Vagina (tissue), 2 donors: ENCODE results near the gene ADAMTSL5. TPM values are rescaled to one million over a fixed set of nuclear protein-coding genes. Genes with fewer than 3 reads are reported as not detected.
A peak's percentile ranks its signal among the peaks of the same experiment; 100 is the strongest.
"Not testable (repeated sequence)": the region's sequence is repeated elsewhere in the genome, so short reads cannot be mapped to it uniquely, and the experiment has no call there.

Experiments
- DNase-seq, 2 donors: peaks; one replicate each; pipeline ENCODE4 v3.0.0-alpha.2; 2017; ENCODE audit errors: extremely low spot score in 2 of 2
- H3K27ac ChIP-seq: fragments of 200-600 bp; sonication (generic); one replicate; pipeline ENCODE4 v1.5.1; 2019
- H3K27me3 ChIP-seq: fragments of 200-600 bp; sonication (generic); one replicate; pipeline ENCODE4 v1.5.1; 2019
- H3K36me3 ChIP-seq, 2 donors: fragments of 200-600 bp; sonication (generic); one replicate each; pipeline ENCODE4 v1.5.1; 2017 to 2019
- H3K4me1 ChIP-seq: fragments of 200-600 bp; sonication (generic); one replicate; pipeline ENCODE4 v1.5.1; 2019
- H3K4me3 ChIP-seq, 2 donors: fragments of 200-600 bp; sonication (generic); 1 replicate in 1 of 2; 2 replicates in 1 of 2; pipeline ENCODE4 v1.5.1; 2016 to 2019
- H3K9me3 ChIP-seq: fragments of 200-600 bp; sonication (generic); one replicate; pipeline ENCODE4 v1.5.1; 2019
- CTCF ChIP-seq, 3 experiments: fragments of 450-650 bp in 2 of 3; fragments of 200-600 bp in 1 of 3; sonication (generic) in 1 of 3; IDR thresholded peaks; one replicate each; pipeline ENCODE4 v1.5.1; 2017 to 2019; ENCODE audit warnings: antibody characterized with exemption in 3 of 3, mild to moderate bottlenecking in 2 of 3, moderate library complexity in 2 of 3
- POLR2A ChIP-seq, 2 donors: fragments of 450-650 bp; IDR thresholded peaks; one replicate each; pipeline ENCODE4 v1.6.1; 2017; ENCODE audit warnings: antibody characterized with exemption in 2 of 2, mild to moderate bottlenecking in 2 of 2, moderate library complexity in 2 of 2
- POLR2AphosphoS5 ChIP-seq, 2 donors: sonication (generic); formaldehyde crosslinking; IDR thresholded peaks; one replicate each; pipeline ENCODE4 v1.9.0; 2017; ENCODE audit warnings: antibody characterized with exemption in 2 of 2, mild to moderate bottlenecking in 2 of 2, low read depth in 1 of 2; ENCODE audit not compliant: insufficient read depth in 1 of 2
- intact Hi-C: fragments of 100-400 bp; cut with DNase I; formaldehyde crosslinking; loops from one replicate; pipeline ENCODE4 v1.15.1; 2023
- total RNA-seq: library from RNA; depleted of rRNA; stranded (reverse); fragments of >200 nt; gene quantifications from one replicate; pipeline ENCODE4 v1.2.3, GENCODE V29; 2016

ADAMTSL5 gene
- total RNA-seq, 1 donor from 2014 or later, result 22.6 TPM

- Histone ChIP-seq H3K9me3 (no peaks in the 10 kb centered on the region), H3K4me1 (peaks cover 17% of the 10 kb centered on the region), H3K27me3 (no peaks in the 10 kb centered on the region), H3K4me3 (no peak overlapping the region), H3K27ac (no peak overlapping the region), H3K36me3 (no peaks in the 10 kb centered on the region)
- intact Hi-C loops, result no loop called here
- DNase-seq, result no peak
- TF ChIP-seq CTCF (IDR thresholded peaks at IDR 0.05) (no peak), POLR2AphosphoS5 (IDR thresholded peaks at IDR 0.05; ENCODE audit: insufficient read depth in 1 of 2, low read depth in 1 of 2) (no peak), POLR2A (IDR thresholded peaks at IDR 0.05) (no peak)
Measured at GRCh38 chr19:1482361-1483130, 30.3 kb downstream of the ADAMTSL5 start.

- intact Hi-C loops, result no loop called here
- DNase-seq, result no peak
- H3K4me1 ChIP-seq, result peaks cover 24% of the 10 kb centered on the region
- no peaks in the 10 kb centered on the region for H3K9me3 ChIP-seq
- H3K27me3 ChIP-seq, result no peaks in the 10 kb centered on the region
- TF ChIP-seq POLR2AphosphoS5 (IDR thresholded peaks at IDR 0.05; ENCODE audit: insufficient read depth in 1 of 2, low read depth in 1 of 2), result no peak
- TF ChIP-seq CTCF (IDR thresholded peaks at IDR 0.05), result no peak
- TF ChIP-seq POLR2A (IDR thresholded peaks at IDR 0.05), result no peak
- H3K36me3 ChIP-seq, result no peaks in the 10 kb centered on the region
- H3K27ac ChIP-seq, result no peak overlapping the region
- no peak overlapping the region for H3K4me3 ChIP-seq
Measured at GRCh38 chr19:1481893-1482360, 30.9 kb downstream of the ADAMTSL5 start.

GRCh38 chr19:1481224-1481892 lies 31.5 kb downstream of the ADAMTSL5 start:
- no peak overlapping the region for H3K27ac ChIP-seq
- H3K4me1 ChIP-seq, result peaks cover 24% of the 10 kb centered on the region
- H3K27me3 ChIP-seq, result no peaks in the 10 kb centered on the region
- DNase-seq, result no peak
- H3K36me3 ChIP-seq, result peaks cover 0 to 1% of the 10 kb centered on the region in 2 donors
- no peaks in the 10 kb centered on the region for H3K9me3 ChIP-seq
- no peak for TF ChIP-seq POLR2AphosphoS5 (IDR thresholded peaks at IDR 0.05; ENCODE audit: insufficient read depth in 1 of 2, low read depth in 1 of 2)
- no peak for TF ChIP-seq POLR2A (IDR thresholded peaks at IDR 0.05)
- TF ChIP-seq CTCF (IDR thresholded peaks at IDR 0.05), result no peak
- no peak overlapping the region for H3K4me3 ChIP-seq
- intact Hi-C loops, result no loop called here

- peak in 1 of 2 donors; percentile 94 for DNase-seq
- H3K27me3 ChIP-seq, result no peaks in the 10 kb centered on the region
- H3K27ac ChIP-seq, result peak within 1 kb of the TSS; percentile 75
- intact Hi-C loops, result no loop called here
- H3K9me3 ChIP-seq, result no peaks in the 10 kb centered on the region
- H3K4me1 ChIP-seq, result peaks cover 34% of the 10 kb centered on the region
- peak within 1 kb of the TSS; percentile 72 to 97 for H3K4me3 ChIP-seq
- H3K36me3 ChIP-seq, result peaks cover 0 to 11% of the 10 kb centered on the region in 2 donors
- TF ChIP-seq POLR2AphosphoS5 (IDR thresholded peaks at IDR 0.05; ENCODE audit: insufficient read depth in 1 of 2, low read depth in 1 of 2), result peak; percentile 88 to 98
- TF ChIP-seq CTCF (IDR thresholded peaks at IDR 0.05), result peak in 1 of 3 experiments; percentile 4
- peak in 1 of 2 donors; percentile 58 for TF ChIP-seq POLR2A (IDR thresholded peaks at IDR 0.05)
Measured at GRCh38 chr19:1478934-1479707, 33.7 kb downstream of the ADAMTSL5 start, which contains the start of gene C19orf25. C19orf25 (minus strand) TSS chr19:1479215; CDS start chr19:1478903, 312 bp downstream.

GRCh38 chr19:1477056-1477455 lies 35.8 kb downstream of the ADAMTSL5 start:
- H3K9me3 ChIP-seq, DNase-seq, H3K27me3 ChIP-seq, H3K27ac ChIP-seq, H3K4me3 ChIP-seq, intact Hi-C loops: not testable (repeated sequence)
- Histone ChIP-seq H3K36me3 (peaks cover 0 to 11% of the 10 kb centered on the region in 2 donors), H3K4me1 (peaks cover 37% of the 10 kb centered on the region)
